HCT116 (cell line): ENCODE results near the gene VAV2. TPM values are rescaled to one million over a fixed set of nuclear protein-coding genes. Genes with fewer than 3 reads are reported as not detected.

Source experiments
- ATAC-seq: fragments of 200-7000 bp; cut with Tn5 transposase; 2 replicates; pipeline ENCODE4 v1.9.1; 2020; ENCODE audit warnings: mild to moderate bottlenecking, moderate library complexity
- BruUV-seq: library from RNA; stranded (reverse); fragments of 400-500 nt; replicated peaks from 2 replicates; lab custom pipeline; 2021; lab: Mats Ljungman, UMichigan
- CTCF ChIA-PET: fragments of 300-600 bp; sonication (Branson Sonifier 250); formaldehyde crosslinking; loops from one replicate; lab custom pipeline; 2021; ENCODE audit warnings: antibody characterized with exemption; lab: Charles Lee
- POLR2A ChIA-PET: fragments of 300-600, 350-600 bp; sonication (Branson Sonifier 250); formaldehyde crosslinking; loops from one replicate; lab custom pipeline; 2021; ENCODE audit warnings: antibody characterized with exemption; lab: Charles Lee
- RAD21 ChIA-PET, 2 experiments: fragments of 300-600 bp; sonication (Branson Sonifier 250); formaldehyde crosslinking; loops; one replicate each; lab custom pipeline; 2023; ENCODE audit warnings: low total read pairs in 2 of 2; ENCODE audit not compliant: uncharacterized antibody in 2 of 2, unreplicated experiment in 2 of 2, low non-redundant PET in 1 of 2; lab: Charles Lee
- DNase-seq: peaks from one replicate; pipeline ENCODE4 v3.0.0-alpha.2; 2010; ENCODE audit warnings: low read depth, low spot score
- H2AFZ ChIP-seq: fragments of 200-600 bp; shearing (Covaris generic), sonication (generic); 2 replicates; pipeline ENCODE4 v1.6.1; 2017; ENCODE audit warnings: low read depth, mixed run types, mixed read lengths, antibody characterized with exemption, low read length; ENCODE audit not compliant: poor library complexity, severe bottlenecking
- H3K27ac ChIP-seq: 2 replicates; pipeline ENCODE4 v1.5.1; 2012; ENCODE audit warnings: low read depth, low read length
- H3K27me3 ChIP-seq: fragments of 200-600 bp; sonication (generic); 2 replicates; pipeline ENCODE4 v1.6.1; 2016; ENCODE audit warnings: mixed run types, low read length, mixed read lengths; ENCODE audit not compliant: insufficient read depth
- H3K36me3 ChIP-seq, 2 experiments: fragments of 200-500 bp in 1 of 2; fragments of 200-600 bp in 1 of 2; sonication (Bioruptor generic) in 1 of 2; sonication (generic) in 1 of 2; 2 replicates each; pipeline versions ENCODE4 v1.5.1 to v1.6.1; 2014 to 2016; ENCODE audit warnings: low read length in 2 of 2, inconsistent platforms in 1 of 2, mixed read lengths in 1 of 2, mixed run types in 1 of 2; ENCODE audit not compliant: insufficient read depth in 2 of 2, control insufficient read depth in 1 of 2
- H3K4me1 ChIP-seq, 2 experiments: fragments of 200-600 bp in 1 of 2; sonication (generic) in 1 of 2; 2 replicates each; pipeline versions ENCODE4 v1.5.1 to v1.6.1; 2012 to 2017; ENCODE audit warnings: low read length in 2 of 2, inconsistent platforms in 1 of 2, mild to moderate bottlenecking in 1 of 2, mixed read lengths in 1 of 2, mixed run types in 1 of 2, moderate library complexity in 1 of 2; ENCODE audit not compliant: insufficient read depth in 2 of 2, control insufficient read depth in 1 of 2
- H3K4me2 ChIP-seq: fragments of 200-600 bp; sonication (generic); 2 replicates; pipeline ENCODE4 v1.6.1; 2017; ENCODE audit warnings: mixed run types, low read length, mixed read lengths
- H3K4me3 ChIP-seq, 2 experiments: fragments of 200-600 bp in 1 of 2; sonication (generic) in 1 of 2; replicated peaks in 1 of 2; 2 replicates each; pipeline ENCODE4 v1.5.1; 2011 to 2016; ENCODE audit warnings: low read length in 2 of 2, control low read depth in 1 of 2, low read depth in 1 of 2, mild to moderate bottlenecking in 1 of 2, mixed read lengths in 1 of 2, mixed run types in 1 of 2
- H3K79me2 ChIP-seq: fragments of 200-600 bp; sonication (generic); 2 replicates; pipeline ENCODE4 v1.6.1; 2017; ENCODE audit warnings: mild to moderate bottlenecking, mixed run types, low read length, moderate library complexity, mixed read lengths; ENCODE audit not compliant: insufficient read depth
- H3K9ac ChIP-seq: fragments of 200-600 bp; sonication (generic); 2 replicates; pipeline ENCODE4 v1.6.1; 2016; ENCODE audit warnings: low read length, mixed read lengths
- H3K9me2 ChIP-seq: fragments of 200-600 bp; sonication (generic), shearing (Covaris generic); 2 replicates; pipeline ENCODE4 v1.6.1; 2017; ENCODE audit warnings: mixed run types, mild to moderate bottlenecking, moderate library complexity; ENCODE audit not compliant: insufficient read depth
- H3K9me3 ChIP-seq, 2 experiments: fragments of 200-500 bp in 1 of 2; fragments of 200-600 bp in 1 of 2; sonication (Bioruptor generic) in 1 of 2; sonication (generic) in 1 of 2; 2 replicates each; pipeline ENCODE4 v1.6.1; 2014 to 2017; ENCODE audit warnings: low read length in 2 of 2, mixed read lengths in 2 of 2, inconsistent platforms in 1 of 2, low read depth in 1 of 2, mild to moderate bottlenecking in 1 of 2, mixed run types in 1 of 2, moderate library complexity in 1 of 2; ENCODE audit not compliant: control insufficient read depth in 1 of 2, insufficient read depth in 1 of 2
- H4K20me1 ChIP-seq: fragments of 200-600 bp; sonication (generic), shearing (Covaris generic); 2 replicates; pipeline ENCODE4 v1.6.1; 2017; ENCODE audit warnings: mixed run types, mild to moderate bottlenecking, moderate library complexity; ENCODE audit not compliant: insufficient read depth
- RAD21 ChIP-seq: IDR thresholded peaks from 2 replicates; pipeline ENCODE4 v1.6.1; 2012; ENCODE audit warnings: low read depth, mild to moderate bottlenecking
- ZFX ChIP-seq: fragments of 450-650 bp; IDR thresholded peaks from 2 replicates; pipeline ENCODE4 v1.6.1; 2017
- intact Hi-C: fragments of 100-400 bp; cut with micrococcal nuclease; formaldehyde crosslinking; loops from 2 replicates; pipeline ENCODE4 v1.10.0; 2022
- total RNA-seq: library from RNA; stranded (reverse); gene quantifications from one replicate; pipeline ENCODE4 v1.2.1, GENCODE V29; 2021; ENCODE audit not compliant: unreplicated experiment
- TF ChIP-seq, protein P1 (sequence below), 3 experiments: fragments of 200-600 bp in 1 of 3; sonication (generic) in 1 of 3; IDR thresholded peaks in 2 of 3; conservative IDR thresholded peaks in 1 of 3; 2 replicates each; pipeline ENCODE4 v1.5.1; 2012 to 2017; ENCODE audit warnings: low read depth in 2 of 3, low read length in 2 of 3, antibody characterized with exemption in 1 of 3, borderline replicate concordance in 1 of 3, control low read depth in 1 of 3, mild to moderate bottlenecking in 1 of 3, mixed read lengths in 1 of 3, mixed run types in 1 of 3, moderate library complexity in 1 of 3; ENCODE audit not compliant: insufficient read depth in 1 of 3

Gene VAV2
- total RNA-seq, 1 experiment from 2014 or later: 33.2 TPM

DNA sequence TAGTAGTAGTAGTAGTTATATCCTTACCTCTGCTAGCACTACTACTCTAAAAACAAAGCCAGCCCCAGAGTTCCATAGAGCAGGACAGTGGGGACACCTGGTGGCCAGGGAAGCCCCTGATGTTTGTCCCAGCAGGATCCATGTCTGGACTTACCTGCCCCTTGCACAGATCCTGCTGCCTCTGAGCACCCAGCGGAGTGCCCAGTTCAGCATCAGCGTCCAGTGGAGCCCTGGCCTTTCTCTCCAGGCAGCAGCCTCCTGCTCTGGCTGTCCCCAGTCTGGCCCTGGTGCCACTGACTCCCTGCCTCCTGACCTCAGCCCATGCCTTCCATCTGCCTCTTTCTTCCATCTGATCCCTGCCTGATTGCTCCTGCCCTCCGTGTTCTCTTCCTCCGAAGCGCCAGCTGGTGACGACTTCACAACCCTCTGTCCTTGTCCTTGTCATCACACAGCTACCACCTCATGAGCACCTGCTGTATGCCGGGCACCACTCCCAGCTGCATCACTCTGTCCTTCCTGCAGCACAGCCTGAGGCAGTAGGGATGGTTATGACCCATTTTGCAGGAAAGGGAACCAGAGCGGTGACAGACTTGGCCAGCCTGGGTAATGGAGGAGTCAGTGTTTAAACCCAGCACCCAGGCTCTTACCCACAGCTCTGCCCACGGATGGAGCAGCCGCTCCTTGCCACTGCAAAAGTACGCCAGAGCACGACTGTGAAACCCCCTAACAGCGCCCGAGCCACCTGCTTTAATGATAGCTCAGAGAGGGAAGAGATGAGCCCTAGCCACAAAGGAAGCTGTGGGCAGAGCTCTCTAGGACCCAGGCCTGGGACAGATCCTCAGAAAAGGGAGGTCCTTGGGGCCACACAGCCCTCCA lies 265.5 kb downstream of the VAV2 start:
- DNase-seq: peak; percentile 38

More for the DNA sequence above, 265.5 kb downstream of the VAV2 start:
- Histone ChIP-seq H3K27ac (no peak overlapping the region), H3K36me3 (no peaks in the 10 kb centered on the region), H3K4me3 (no peak overlapping the region), H3K27me3 (0 out of 2 replicates have a peak, but pooled peaks cover 12% of the 10 kb centered on the region), H3K79me2 (no peaks in the 10 kb centered on the region), H3K4me1 (peaks cover 0 to 5% of the 10 kb centered on the region in 2 experiments; a peak in 2 of 4 replicates), H3K9me3 (no peaks in the 10 kb centered on the region), H3K9ac (no peak overlapping the region), H4K20me1 (no peaks in the 10 kb centered on the region), H3K4me2 (no peak overlapping the region), H2AFZ (no peak overlapping the region), H3K9me2 (no peaks in the 10 kb centered on the region)
- ATAC-seq: peak; percentile 87
- ChIA-PET CTCF (interaction anchor here (0.7 to 2.7 kb wide), 7 partner anchors 16 to 269 kb away, joined by 3 to 14 read pairs (median 5); partner anchors contain the start of gene ADAMTSL2), POLR2A (no interaction called here), RAD21 (interaction anchor here in 1 of 2 experiments (0.7 kb wide), 1 partner anchor 61 kb away, joined by 3 read pairs; no protein-coding TSS in a partner anchor)
- TF ChIP-seq RAD21 (peak; percentile 86), ZFX (no peak)
- TF ChIP-seq, protein P1, sequence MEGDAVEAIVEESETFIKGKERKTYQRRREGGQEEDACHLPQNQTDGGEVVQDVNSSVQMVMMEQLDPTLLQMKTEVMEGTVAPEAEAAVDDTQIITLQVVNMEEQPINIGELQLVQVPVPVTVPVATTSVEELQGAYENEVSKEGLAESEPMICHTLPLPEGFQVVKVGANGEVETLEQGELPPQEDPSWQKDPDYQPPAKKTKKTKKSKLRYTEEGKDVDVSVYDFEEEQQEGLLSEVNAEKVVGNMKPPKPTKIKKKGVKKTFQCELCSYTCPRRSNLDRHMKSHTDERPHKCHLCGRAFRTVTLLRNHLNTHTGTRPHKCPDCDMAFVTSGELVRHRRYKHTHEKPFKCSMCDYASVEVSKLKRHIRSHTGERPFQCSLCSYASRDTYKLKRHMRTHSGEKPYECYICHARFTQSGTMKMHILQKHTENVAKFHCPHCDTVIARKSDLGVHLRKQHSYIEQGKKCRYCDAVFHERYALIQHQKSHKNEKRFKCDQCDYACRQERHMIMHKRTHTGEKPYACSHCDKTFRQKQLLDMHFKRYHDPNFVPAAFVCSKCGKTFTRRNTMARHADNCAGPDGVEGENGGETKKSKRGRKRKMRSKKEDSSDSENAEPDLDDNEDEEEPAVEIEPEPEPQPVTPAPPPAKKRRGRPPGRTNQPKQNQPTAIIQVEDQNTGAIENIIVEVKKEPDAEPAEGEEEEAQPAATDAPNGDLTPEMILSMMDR (IDR thresholded peaks at IDR 0.05 in 2 of 3, conservative IDR thresholded peaks at IDR 0.05 in 1 of 3; ENCODE audit: borderline replicate concordance in 1 of 3, insufficient read depth in 1 of 3, low read depth in 2 of 3, low read length in 2 of 3): peak; percentile 61 to 76 (median 74)
- no TSS peak for BruUV-seq
- intact Hi-C loops: loop anchor here (1.0 to 5.0 kb wide), 4 partner anchors 193 to 320 kb away; partner anchors contain the start of gene VAV2
